ENCODE results near the gene DESI2.

DESI2 gene

DNA sequence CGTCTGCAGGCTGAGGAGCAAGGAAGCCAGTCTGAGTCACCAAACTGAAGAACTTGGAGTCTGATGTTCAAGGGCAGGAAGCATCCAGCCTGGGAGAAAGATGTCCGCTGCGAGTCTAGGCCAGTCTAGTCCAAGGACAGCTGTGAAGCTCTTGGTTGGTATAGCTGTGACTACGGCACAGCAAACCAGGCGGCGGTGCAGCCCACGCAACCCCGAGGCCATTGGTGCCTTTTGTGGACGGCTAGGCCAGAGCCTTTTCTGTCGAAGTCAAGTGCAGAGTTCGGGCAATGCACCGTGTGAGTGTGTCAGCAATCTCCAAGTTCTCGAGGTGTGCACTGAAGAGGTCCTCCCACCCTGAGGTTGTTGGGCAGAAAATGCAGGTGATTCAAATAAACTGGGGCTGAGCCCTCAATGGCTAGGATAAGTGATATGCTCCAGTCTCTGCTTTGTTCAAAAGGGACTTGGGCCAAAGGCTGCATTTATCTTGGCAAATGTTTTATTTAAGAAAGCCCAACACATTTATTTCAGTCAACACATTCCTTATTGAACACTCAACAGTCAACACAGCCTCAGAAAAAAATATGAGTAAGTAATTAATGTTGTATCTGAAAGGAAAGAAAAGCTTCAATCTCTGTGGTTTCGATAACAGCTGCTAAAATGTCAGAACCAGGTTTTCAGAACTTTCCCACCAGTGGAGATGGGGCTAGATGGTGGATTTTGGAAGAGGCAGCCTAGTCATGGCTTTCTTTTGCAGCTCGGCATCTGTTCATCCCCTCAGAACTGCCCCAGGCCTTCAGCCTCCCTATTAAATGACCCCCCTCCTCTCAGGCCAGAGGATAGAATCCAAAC lies 104.4 kb downstream of the DESI2 start:
- no peaks in the 10 kb centered on the region for H3K4me1 ChIP-seq (ENCODE audit: low read depth, poor library complexity, severe bottlenecking)
- no peak overlapping the region for H2AFZ ChIP-seq (ENCODE audit: low read depth)
- no peak overlapping the region for H3K9ac ChIP-seq
- H3K79me2 ChIP-seq (ENCODE audit: insufficient read depth, low read depth) = no peaks in the 10 kb centered on the region
- no peak overlapping the region for H3K27ac ChIP-seq
- no peak overlapping the region for H3K4me3 ChIP-seq (IDR thresholded peaks at IDR 0.05; ENCODE audit: insufficient read depth, low read depth, low read length)
- TF ChIP-seq, protein P1, sequence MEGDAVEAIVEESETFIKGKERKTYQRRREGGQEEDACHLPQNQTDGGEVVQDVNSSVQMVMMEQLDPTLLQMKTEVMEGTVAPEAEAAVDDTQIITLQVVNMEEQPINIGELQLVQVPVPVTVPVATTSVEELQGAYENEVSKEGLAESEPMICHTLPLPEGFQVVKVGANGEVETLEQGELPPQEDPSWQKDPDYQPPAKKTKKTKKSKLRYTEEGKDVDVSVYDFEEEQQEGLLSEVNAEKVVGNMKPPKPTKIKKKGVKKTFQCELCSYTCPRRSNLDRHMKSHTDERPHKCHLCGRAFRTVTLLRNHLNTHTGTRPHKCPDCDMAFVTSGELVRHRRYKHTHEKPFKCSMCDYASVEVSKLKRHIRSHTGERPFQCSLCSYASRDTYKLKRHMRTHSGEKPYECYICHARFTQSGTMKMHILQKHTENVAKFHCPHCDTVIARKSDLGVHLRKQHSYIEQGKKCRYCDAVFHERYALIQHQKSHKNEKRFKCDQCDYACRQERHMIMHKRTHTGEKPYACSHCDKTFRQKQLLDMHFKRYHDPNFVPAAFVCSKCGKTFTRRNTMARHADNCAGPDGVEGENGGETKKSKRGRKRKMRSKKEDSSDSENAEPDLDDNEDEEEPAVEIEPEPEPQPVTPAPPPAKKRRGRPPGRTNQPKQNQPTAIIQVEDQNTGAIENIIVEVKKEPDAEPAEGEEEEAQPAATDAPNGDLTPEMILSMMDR (conservative IDR thresholded peaks at IDR 0.05; ENCODE audit: low read depth, low read length) = no peak
- H3K4me2 ChIP-seq = no peak overlapping the region
- H3K27me3 ChIP-seq (ENCODE audit: insufficient read depth, low read depth) = no peaks in the 10 kb centered on the region
- H4K20me1 ChIP-seq (ENCODE audit: insufficient read depth) = no peaks in the 10 kb centered on the region
- no peaks in the 10 kb centered on the region for H3K36me3 ChIP-seq (ENCODE audit: insufficient read depth)

Measured in KMS-11 (cell line).